Erythroblast (primary cell): ENCODE data around the gene FBXO11.

Experiments
- GATA1 ChIP-seq: IDR thresholded peaks from 2 replicates; pipeline ENCODE4 v1.6.1; 2011; ENCODE audit warnings: low read depth, mild to moderate bottlenecking, control low read depth, low read length, moderate library complexity
- POLR2A ChIP-seq: IDR thresholded peaks from 2 replicates; pipeline ENCODE4 v1.6.1; 2011; ENCODE audit warnings: mild to moderate bottlenecking, low read length

DNA sequence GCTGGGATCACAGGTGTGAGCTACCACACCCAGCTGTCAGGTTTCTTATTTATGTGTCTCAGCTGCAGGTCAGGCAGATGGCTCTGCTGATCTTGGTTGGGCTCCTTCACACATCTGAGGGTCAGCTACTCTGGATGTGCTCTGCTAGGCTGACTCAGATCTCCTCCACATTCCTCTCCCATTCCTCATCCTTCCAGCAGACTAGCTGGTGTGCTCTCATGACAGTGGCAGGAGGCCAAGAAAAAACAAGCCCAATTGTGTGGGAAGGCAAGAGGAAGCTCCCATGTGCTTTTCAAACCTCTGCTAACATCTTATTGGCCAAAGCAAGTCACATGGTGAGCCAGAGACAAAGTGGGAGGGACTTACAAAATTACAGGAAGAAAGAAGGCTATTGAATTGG, 135.1 kb downstream of the FBXO11 start:
- TF ChIP-seq POLR2A (no peak), GATA1 (no peak)
